ENCODE measurements around the gene STAT1.

Gene STAT1

GRCh38 chr2:191030521-191031154 is 16.7 kb upstream of the STAT1 start:
- DNase-seq = peak; percentile 53

GRCh38 chr2:191029280-191029950 is 15.4 kb upstream of the STAT1 start:
- no peak for DNase-seq

- DNase-seq = no peak
Observed at GRCh38 chr2:191026377-191026776, 12.4 kb upstream of the STAT1 start.

GRCh38 chr2:191025135-191025534 is 11.2 kb upstream of the STAT1 start:
- no peak for DNase-seq

GRCh38 chr2:191023235-191023679 is 9.3 kb upstream of the STAT1 start:
- no peak for DNase-seq

GRCh38 chr2:191020742-191021381 is 6.9 kb upstream of the STAT1 start:
- peak; percentile 82 for DNase-seq

GRCh38 chr2:191020221-191020741 is 6.3 kb upstream of the STAT1 start:
- peak; percentile 97 for DNase-seq

- no peak for DNase-seq
Observed at GRCh38 chr2:191019376-191019775, 5.4 kb upstream of the STAT1 start.

GRCh38 chr2:191018643-191019119 is 4.7 kb upstream of the STAT1 start:
- DNase-seq = no peak

GRCh38 chr2:191018048-191018447 is 4.1 kb upstream of the STAT1 start:
- DNase-seq = no peak

GRCh38 chr2:191015831-191016230 is 1.9 kb upstream of the STAT1 start:
- no peak for DNase-seq

- DNase-seq = no peak
Observed at GRCh38 chr2:191015239-191015638, 1.3 kb upstream of the STAT1 start.

- no peak for DNase-seq
Observed at GRCh38 chr2:191014653-191015020, 666 bp upstream of the STAT1 start.

- no peak for DNase-seq
Observed at GRCh38 chr2:191013682-191013931, 364 bp downstream of the STAT1 start.

- no peak for DNase-seq
Observed at GRCh38 chr2:191012845-191013681, 908 bp downstream of the STAT1 start.

- DNase-seq = no peak
Observed at GRCh38 chr2:191012346-191012745, 1.6 kb downstream of the STAT1 start.

GRCh38 chr2:191010887-191011885 is 2.8 kb downstream of the STAT1 start:
- DNase-seq = no peak

- no peak for DNase-seq
Observed at GRCh38 chr2:191009541-191010374, 4.2 kb downstream of the STAT1 start.

- DNase-seq = no peak
Observed at GRCh38 chr2:191008286-191008685, 5.7 kb downstream of the STAT1 start.

GRCh38 chr2:191006997-191007783 is 6.8 kb downstream of the STAT1 start:
- no peak for DNase-seq

All from fibroblast of upper back skin (primary cell).